ENCODE measurements around the gene CLSTN2.

DNA sequence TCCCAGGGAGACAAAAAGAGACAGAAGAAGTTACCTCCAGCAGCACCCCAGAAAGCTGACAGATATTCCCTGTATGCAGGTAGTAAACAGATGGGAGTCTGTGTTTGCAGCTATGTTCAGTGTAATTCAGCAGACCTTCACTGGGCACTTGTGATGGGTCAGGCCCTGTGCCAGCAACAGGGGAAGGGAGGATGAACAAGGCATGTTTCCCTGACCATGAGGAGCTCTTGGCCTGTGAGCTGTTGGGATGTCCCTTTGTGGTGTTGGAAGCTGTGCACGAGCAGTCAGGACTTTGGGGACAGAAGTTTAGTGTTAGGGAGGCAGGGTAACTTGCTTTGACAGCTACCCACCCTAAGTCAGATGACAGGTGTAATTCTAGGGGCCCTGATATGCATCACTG, 636.9 kb downstream of the CLSTN2 start:
- TF ChIP-seq, protein P1, sequence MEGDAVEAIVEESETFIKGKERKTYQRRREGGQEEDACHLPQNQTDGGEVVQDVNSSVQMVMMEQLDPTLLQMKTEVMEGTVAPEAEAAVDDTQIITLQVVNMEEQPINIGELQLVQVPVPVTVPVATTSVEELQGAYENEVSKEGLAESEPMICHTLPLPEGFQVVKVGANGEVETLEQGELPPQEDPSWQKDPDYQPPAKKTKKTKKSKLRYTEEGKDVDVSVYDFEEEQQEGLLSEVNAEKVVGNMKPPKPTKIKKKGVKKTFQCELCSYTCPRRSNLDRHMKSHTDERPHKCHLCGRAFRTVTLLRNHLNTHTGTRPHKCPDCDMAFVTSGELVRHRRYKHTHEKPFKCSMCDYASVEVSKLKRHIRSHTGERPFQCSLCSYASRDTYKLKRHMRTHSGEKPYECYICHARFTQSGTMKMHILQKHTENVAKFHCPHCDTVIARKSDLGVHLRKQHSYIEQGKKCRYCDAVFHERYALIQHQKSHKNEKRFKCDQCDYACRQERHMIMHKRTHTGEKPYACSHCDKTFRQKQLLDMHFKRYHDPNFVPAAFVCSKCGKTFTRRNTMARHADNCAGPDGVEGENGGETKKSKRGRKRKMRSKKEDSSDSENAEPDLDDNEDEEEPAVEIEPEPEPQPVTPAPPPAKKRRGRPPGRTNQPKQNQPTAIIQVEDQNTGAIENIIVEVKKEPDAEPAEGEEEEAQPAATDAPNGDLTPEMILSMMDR (IDR thresholded peaks at IDR 0.05; ENCODE audit: low read length): no peak
- no peak for TF ChIP-seq EZH2 (optimal IDR thresholded peaks at IDR 0.05; ENCODE audit: low read depth, low read length)
- TF ChIP-seq EZH2phosphoT487 (IDR thresholded peaks at IDR 0.05; ENCODE audit: low read length): no peak

All from MM.1S (cell line).